ENCODE results near the gene TCF19. TPM values are rescaled to one million over a fixed set of nuclear protein-coding genes. Genes with fewer than 3 reads are reported as not detected.

The TCF19 gene
- total RNA-seq, 1 experiment from 2014 or later = 39.1 TPM

DNA sequence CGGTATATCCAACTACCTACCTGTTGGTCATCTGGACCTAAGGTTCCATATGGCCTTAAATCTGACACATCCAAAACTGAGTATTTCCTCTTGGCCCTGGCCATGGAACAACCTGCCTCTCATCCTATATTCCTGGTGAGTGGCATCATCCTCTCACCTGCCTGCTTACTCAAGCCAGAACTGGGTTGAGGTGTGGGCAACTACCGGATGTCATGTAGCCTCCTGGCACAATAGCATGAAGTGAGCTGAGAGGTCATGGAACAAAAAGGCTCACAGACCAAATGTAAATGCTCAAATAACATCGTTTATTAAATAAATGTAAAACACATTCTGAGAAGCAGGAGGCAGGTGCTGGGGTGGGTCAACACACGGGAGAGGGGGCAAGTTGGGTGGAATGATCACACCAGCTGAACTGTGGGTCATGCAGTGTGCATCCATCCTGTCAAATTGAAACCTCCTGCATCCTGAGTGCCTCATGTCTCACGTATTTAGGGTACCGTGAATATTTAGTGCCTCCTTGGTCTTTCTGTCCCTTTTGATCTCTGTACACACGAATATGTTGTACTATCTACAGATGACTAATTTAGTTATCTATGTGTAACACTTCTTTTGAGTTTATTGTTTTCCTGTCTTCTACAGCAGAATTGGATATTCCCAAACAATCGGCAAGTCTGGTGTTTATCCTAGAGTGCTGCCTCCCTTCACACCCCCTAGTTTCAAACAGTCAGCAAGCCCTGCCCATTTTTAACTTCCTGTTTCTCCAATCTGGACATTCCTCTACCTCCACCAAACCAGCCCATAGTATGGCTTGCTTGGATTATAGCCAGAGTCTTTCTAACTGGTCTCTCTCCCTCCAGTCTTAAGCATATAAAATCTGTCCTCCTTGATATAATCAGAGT lies 20.0 kb downstream of the TCF19 start:
- CTCF ChIA-PET = no interaction called here
- DNase-seq (ENCODE audit: low spot score) = no peak
- no peaks in the 10 kb centered on the region for H3K4me1 ChIP-seq (ENCODE audit: insufficient read depth, low read length, poor library complexity, severe bottlenecking)
- intact Hi-C loops (cut with micrococcal nuclease; ENCODE audit: unreplicated experiment) = no loop called here
- BruUV-seq (replicated peaks) = no TSS peak
- H3K27ac ChIP-seq (ENCODE audit: low read depth, low read length, poor library complexity, severe bottlenecking) = no peak overlapping the region
- H3K4me3 ChIP-seq (ENCODE audit: low read depth, low read length, poor library complexity, severe bottlenecking) = no peak overlapping the region
- no peaks in the 10 kb centered on the region for H3K27me3 ChIP-seq (replicated peaks; ENCODE audit: insufficient read depth, low read depth, low read length, poor library complexity)
- POLR2A ChIA-PET (ENCODE audit: low non-redundant PET) = no interaction called here
- no peaks in the 10 kb centered on the region for H3K9me3 ChIP-seq (ENCODE audit: low read depth, low read length, poor library complexity, severe bottlenecking)
- TF ChIP-seq EZH2 (IDR thresholded peaks at IDR 0.05; ENCODE audit: borderline replicate concordance, low read depth, low read length, poor library complexity, severe bottlenecking) = no peak
- TF ChIP-seq, protein P1, sequence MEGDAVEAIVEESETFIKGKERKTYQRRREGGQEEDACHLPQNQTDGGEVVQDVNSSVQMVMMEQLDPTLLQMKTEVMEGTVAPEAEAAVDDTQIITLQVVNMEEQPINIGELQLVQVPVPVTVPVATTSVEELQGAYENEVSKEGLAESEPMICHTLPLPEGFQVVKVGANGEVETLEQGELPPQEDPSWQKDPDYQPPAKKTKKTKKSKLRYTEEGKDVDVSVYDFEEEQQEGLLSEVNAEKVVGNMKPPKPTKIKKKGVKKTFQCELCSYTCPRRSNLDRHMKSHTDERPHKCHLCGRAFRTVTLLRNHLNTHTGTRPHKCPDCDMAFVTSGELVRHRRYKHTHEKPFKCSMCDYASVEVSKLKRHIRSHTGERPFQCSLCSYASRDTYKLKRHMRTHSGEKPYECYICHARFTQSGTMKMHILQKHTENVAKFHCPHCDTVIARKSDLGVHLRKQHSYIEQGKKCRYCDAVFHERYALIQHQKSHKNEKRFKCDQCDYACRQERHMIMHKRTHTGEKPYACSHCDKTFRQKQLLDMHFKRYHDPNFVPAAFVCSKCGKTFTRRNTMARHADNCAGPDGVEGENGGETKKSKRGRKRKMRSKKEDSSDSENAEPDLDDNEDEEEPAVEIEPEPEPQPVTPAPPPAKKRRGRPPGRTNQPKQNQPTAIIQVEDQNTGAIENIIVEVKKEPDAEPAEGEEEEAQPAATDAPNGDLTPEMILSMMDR (conservative IDR thresholded peaks at IDR 0.05; ENCODE audit: low read depth, low read length) = no peak
- H3K36me3 ChIP-seq (ENCODE audit: insufficient read depth, low read length, poor library complexity, severe bottlenecking) = no peaks in the 10 kb centered on the region

DNA sequence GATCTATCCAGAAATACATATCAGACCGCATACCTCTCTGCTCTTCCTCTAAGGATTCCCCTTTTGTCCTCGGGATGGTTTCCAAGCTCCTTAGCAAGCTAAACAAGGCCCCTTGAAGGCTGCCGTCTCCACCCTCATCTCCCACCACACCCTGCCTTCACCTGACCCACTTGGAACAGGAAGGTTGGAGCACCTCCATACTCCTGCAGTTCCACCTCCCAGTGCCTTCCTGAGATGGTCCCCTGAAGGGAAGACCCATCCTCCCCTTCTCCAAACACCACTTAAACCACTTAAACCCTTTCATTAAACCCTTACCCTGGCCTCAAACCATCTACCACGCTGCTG lies 20.6 kb downstream of the TCF19 start:
- CTCF ChIA-PET = no interaction called here
- intact Hi-C loops (cut with micrococcal nuclease; ENCODE audit: unreplicated experiment) = no loop called here
- BruUV-seq (replicated peaks) = no TSS peak

DNA sequence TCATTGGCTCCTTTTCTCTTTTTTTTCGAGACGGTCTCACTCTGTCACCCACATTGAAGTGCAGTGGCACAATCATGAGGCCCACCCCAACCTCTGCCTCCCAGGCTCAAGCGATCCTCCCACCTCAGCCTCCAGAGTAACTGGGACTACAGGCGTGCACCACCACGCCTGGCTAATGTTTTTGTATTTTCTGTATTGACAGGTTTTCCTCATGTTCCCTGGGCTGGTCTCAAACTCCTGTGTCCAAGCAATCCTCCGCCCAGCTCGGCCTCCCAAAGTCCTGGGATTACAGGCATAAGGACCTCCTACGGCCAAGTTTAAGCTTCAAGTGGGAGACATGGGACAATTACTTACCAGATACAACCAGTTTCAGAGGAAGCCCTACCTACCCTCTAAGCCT lies 21.5 kb downstream of the TCF19 start:
- H3K4me1 ChIP-seq (ENCODE audit: insufficient read depth, low read length, poor library complexity, severe bottlenecking) = no peaks in the 10 kb centered on the region
- H3K9me3 ChIP-seq (ENCODE audit: low read depth, low read length, poor library complexity, severe bottlenecking) = no peaks in the 10 kb centered on the region
- H3K27me3 ChIP-seq (replicated peaks; ENCODE audit: insufficient read depth, low read depth, low read length, poor library complexity) = no peaks in the 10 kb centered on the region
- no TSS peak for BruUV-seq (replicated peaks)
- no peak overlapping the region for H3K4me3 ChIP-seq (ENCODE audit: low read depth, low read length, poor library complexity, severe bottlenecking)
- no peaks in the 10 kb centered on the region for H3K36me3 ChIP-seq (ENCODE audit: insufficient read depth, low read length, poor library complexity, severe bottlenecking)
- DNase-seq (ENCODE audit: low spot score) = no peak
- no peak overlapping the region for H3K27ac ChIP-seq (ENCODE audit: low read depth, low read length, poor library complexity, severe bottlenecking)
- TF ChIP-seq, protein P1 (conservative IDR thresholded peaks at IDR 0.05; ENCODE audit: low read depth, low read length) = no peak
- no peak for TF ChIP-seq EZH2 (IDR thresholded peaks at IDR 0.05; ENCODE audit: borderline replicate concordance, low read depth, low read length, poor library complexity, severe bottlenecking)
- ChIA-PET POLR2A (ENCODE audit: low non-redundant PET) (no interaction called here), CTCF (no interaction called here)
- intact Hi-C loops (cut with micrococcal nuclease; ENCODE audit: unreplicated experiment) = no loop called here

More for the DNA sequence above, 20.6 kb downstream of the TCF19 start:
- Histone ChIP-seq H3K36me3 (ENCODE audit: insufficient read depth, low read length, poor library complexity, severe bottlenecking) (no peaks in the 10 kb centered on the region), H3K4me3 (ENCODE audit: low read depth, low read length, poor library complexity, severe bottlenecking) (no peak overlapping the region), H3K27me3 (replicated peaks; ENCODE audit: insufficient read depth, low read depth, low read length, poor library complexity) (no peaks in the 10 kb centered on the region), H3K4me1 (ENCODE audit: insufficient read depth, low read length, poor library complexity, severe bottlenecking) (no peaks in the 10 kb centered on the region), H3K27ac (ENCODE audit: low read depth, low read length, poor library complexity, severe bottlenecking) (no peak overlapping the region), H3K9me3 (ENCODE audit: low read depth, low read length, poor library complexity, severe bottlenecking) (no peaks in the 10 kb centered on the region)
- POLR2A ChIA-PET (ENCODE audit: low non-redundant PET) = no interaction called here
- no peak for DNase-seq (ENCODE audit: low spot score)
- TF ChIP-seq, protein P1 (conservative IDR thresholded peaks at IDR 0.05; ENCODE audit: low read depth, low read length) = no peak

All from A673 (cell line).